Osteocyte (in vitro differentiated cells): ENCODE results near the gene LLPH. TPM values are rescaled to one million over a fixed set of nuclear protein-coding genes. Genes with fewer than 3 reads are reported as not detected.

Experiments
- DNase-seq: peaks from one replicate; pipeline ENCODE4 v3.0.0; 2021; ENCODE audit warnings: mixed read lengths; ENCODE audit not compliant: unreplicated experiment; ENCODE audit errors: extremely low spot score
- H3K27ac Mint-ChIP-seq: one replicate; pipeline ENCODE4 v1.8.0; 2021; ENCODE audit warnings: mild to moderate bottlenecking, mixed read lengths; ENCODE audit not compliant: unreplicated experiment
- H3K27me3 Mint-ChIP-seq: one replicate; pipeline ENCODE4 v1.8.0; 2021; ENCODE audit warnings: mixed read lengths; ENCODE audit not compliant: unreplicated experiment
- H3K36me3 Mint-ChIP-seq: one replicate; pipeline ENCODE4 v1.8.0; 2021; ENCODE audit warnings: mixed read lengths; ENCODE audit not compliant: unreplicated experiment
- H3K4me1 Mint-ChIP-seq: one replicate; pipeline ENCODE4 v1.8.0; 2021; ENCODE audit warnings: mixed read lengths; ENCODE audit not compliant: unreplicated experiment
- H3K4me3 Mint-ChIP-seq: one replicate; pipeline ENCODE4 v1.8.0; 2021; ENCODE audit warnings: mild to moderate bottlenecking, moderate library complexity, mixed read lengths; ENCODE audit not compliant: unreplicated experiment
- H3K9me3 Mint-ChIP-seq: one replicate; pipeline ENCODE4 v1.8.0; 2021; ENCODE audit warnings: mixed read lengths; ENCODE audit not compliant: unreplicated experiment
- CTCF ChIP-seq: fragments of 200-600 bp; sonication (generic); IDR thresholded peaks from 2 replicates; pipeline ENCODE4 v1.5.0; 2021; ENCODE audit warnings: antibody characterized with exemption, mild to moderate bottlenecking, moderate library complexity
- total RNA-seq: library from RNA; stranded (reverse); gene quantifications from 2 replicates; pipeline ENCODE4 v1.2.1, GENCODE V29; 2021

The LLPH gene
- total RNA-seq, 1 donor from 2014 or later, result 25.1 TPM

GRCh38 chr12:66142826-66143225 is 12.3 kb upstream of the LLPH start:
- Mint-ChIP-seq H3K4me3 (no peak overlapping the region), H3K4me1 (peaks cover 4% of the 10 kb centered on the region), H3K36me3 (peaks cover 34% of the 10 kb centered on the region), H3K27ac (no peak overlapping the region), H3K9me3 (peaks cover 26% of the 10 kb centered on the region), H3K27me3 (no peaks in the 10 kb centered on the region)
- no peak for DNase-seq
- TF ChIP-seq CTCF, result no peak

- Mint-ChIP-seq H3K4me1 (peaks cover 4% of the 10 kb centered on the region), H3K4me3 (no peak overlapping the region), H3K27ac (no peak overlapping the region), H3K9me3 (peaks cover 28% of the 10 kb centered on the region), H3K36me3 (peaks cover 39% of the 10 kb centered on the region), H3K27me3 (no peaks in the 10 kb centered on the region)
- TF ChIP-seq CTCF, result no peak
- DNase-seq, result no peak
These were observed 10.7 kb upstream of the LLPH start for GRCh38 chr12:66141299-66141698.

GRCh38 chr12:66140731-66141130 is 10.2 kb upstream of the LLPH start:
- Mint-ChIP-seq H3K4me1 (peaks cover 4% of the 10 kb centered on the region), H3K27me3 (no peaks in the 10 kb centered on the region), H3K27ac (no peak overlapping the region), H3K9me3 (peaks cover 30% of the 10 kb centered on the region), H3K36me3 (peaks cover 42% of the 10 kb centered on the region), H3K4me3 (no peak overlapping the region)
- no peak for TF ChIP-seq CTCF
- no peak for DNase-seq

GRCh38 chr12:66139328-66139727 is 8.8 kb upstream of the LLPH start:
- peaks cover 30% of the 10 kb centered on the region for H3K9me3 Mint-ChIP-seq
- no peak overlapping the region for H3K4me3 Mint-ChIP-seq
- H3K4me1 Mint-ChIP-seq, result no peaks in the 10 kb centered on the region
- no peak overlapping the region for H3K27ac Mint-ChIP-seq
- H3K36me3 Mint-ChIP-seq, result peaks cover 37% of the 10 kb centered on the region
- H3K27me3 Mint-ChIP-seq, result no peaks in the 10 kb centered on the region
- TF ChIP-seq CTCF, result no peak
- DNase-seq, result no peak

GRCh38 chr12:66137937-66138336 is 7.4 kb upstream of the LLPH start:
- Mint-ChIP-seq H3K36me3 (peaks cover 35% of the 10 kb centered on the region), H3K4me3 (no peak overlapping the region), H3K27ac (no peak overlapping the region), H3K9me3 (peaks cover 30% of the 10 kb centered on the region), H3K4me1 (no peaks in the 10 kb centered on the region), H3K27me3 (no peaks in the 10 kb centered on the region)
- TF ChIP-seq CTCF, result no peak
- DNase-seq, result no peak
